SK-N-SH (cell line): ENCODE data around the gene SLC28A3.

Source experiments
- CTCF ChIP-seq: fragments of 200-600 bp; sonication (generic); IDR thresholded peaks from 2 replicates; pipeline ENCODE4 v1.6.1; 2017; ENCODE audit warnings: antibody characterized with exemption, mild to moderate bottlenecking, moderate library complexity
- EP300 ChIP-seq, 2 experiments: IDR thresholded peaks; 2 replicates each; pipeline versions ENCODE4 v1.4.0 to v1.6.1; 2012; ENCODE audit warnings: borderline replicate concordance in 1 of 2, low read depth in 1 of 2, low read length in 1 of 2
- JUND ChIP-seq: IDR thresholded peaks from 2 replicates; pipeline ENCODE4 v1.4.0; 2012
- NRF1 ChIP-seq: IDR thresholded peaks from 2 replicates; pipeline ENCODE4 v1.6.1; 2012; ENCODE audit warnings: low read depth, mild to moderate bottlenecking, low read length
- TCF12 ChIP-seq: IDR thresholded peaks from 2 replicates; pipeline ENCODE4 v1.4.0; 2012

- TF ChIP-seq TCF12 (no peak), CTCF (no peak), JUND (no peak), NRF1 (no peak), EP300 (IDR thresholded peaks at IDR 0.05; ENCODE audit: borderline replicate concordance in 1 of 2, low read depth in 1 of 2, low read length in 1 of 2) (no peak)
Observed at GRCh38 chr9:84325347-84325973, 15.1 kb downstream of the SLC28A3 start.
